ENCODE data around the gene PLGRKT. TPM values are rescaled to one million over a fixed set of nuclear protein-coding genes. Genes with fewer than 3 reads are reported as not detected.

The PLGRKT gene
- total and polyA plus RNA-seq, 2 experiments from 2014 or later, result 13.1 to 31.5 TPM

GRCh38 chr9:5375091-5375490 lies 62.6 kb downstream of the PLGRKT start (continued):
- TF ChIP-seq EZH2 (IDR thresholded peaks at IDR 0.05; ENCODE audit: low read depth, unreplicated experiment), result no peak
- no peak for TF ChIP-seq ZNF114 (CRISPR knock-in tag; IDR thresholded peaks at IDR 0.05)
- TF ChIP-seq, protein P1, sequence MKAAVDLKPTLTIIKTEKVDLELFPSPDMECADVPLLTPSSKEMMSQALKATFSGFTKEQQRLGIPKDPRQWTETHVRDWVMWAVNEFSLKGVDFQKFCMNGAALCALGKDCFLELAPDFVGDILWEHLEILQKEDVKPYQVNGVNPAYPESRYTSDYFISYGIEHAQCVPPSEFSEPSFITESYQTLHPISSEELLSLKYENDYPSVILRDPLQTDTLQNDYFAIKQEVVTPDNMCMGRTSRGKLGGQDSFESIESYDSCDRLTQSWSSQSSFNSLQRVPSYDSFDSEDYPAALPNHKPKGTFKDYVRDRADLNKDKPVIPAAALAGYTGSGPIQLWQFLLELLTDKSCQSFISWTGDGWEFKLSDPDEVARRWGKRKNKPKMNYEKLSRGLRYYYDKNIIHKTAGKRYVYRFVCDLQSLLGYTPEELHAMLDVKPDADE (IDR thresholded peaks at IDR 0.05), result no peak
- TF ChIP-seq, protein P2, sequence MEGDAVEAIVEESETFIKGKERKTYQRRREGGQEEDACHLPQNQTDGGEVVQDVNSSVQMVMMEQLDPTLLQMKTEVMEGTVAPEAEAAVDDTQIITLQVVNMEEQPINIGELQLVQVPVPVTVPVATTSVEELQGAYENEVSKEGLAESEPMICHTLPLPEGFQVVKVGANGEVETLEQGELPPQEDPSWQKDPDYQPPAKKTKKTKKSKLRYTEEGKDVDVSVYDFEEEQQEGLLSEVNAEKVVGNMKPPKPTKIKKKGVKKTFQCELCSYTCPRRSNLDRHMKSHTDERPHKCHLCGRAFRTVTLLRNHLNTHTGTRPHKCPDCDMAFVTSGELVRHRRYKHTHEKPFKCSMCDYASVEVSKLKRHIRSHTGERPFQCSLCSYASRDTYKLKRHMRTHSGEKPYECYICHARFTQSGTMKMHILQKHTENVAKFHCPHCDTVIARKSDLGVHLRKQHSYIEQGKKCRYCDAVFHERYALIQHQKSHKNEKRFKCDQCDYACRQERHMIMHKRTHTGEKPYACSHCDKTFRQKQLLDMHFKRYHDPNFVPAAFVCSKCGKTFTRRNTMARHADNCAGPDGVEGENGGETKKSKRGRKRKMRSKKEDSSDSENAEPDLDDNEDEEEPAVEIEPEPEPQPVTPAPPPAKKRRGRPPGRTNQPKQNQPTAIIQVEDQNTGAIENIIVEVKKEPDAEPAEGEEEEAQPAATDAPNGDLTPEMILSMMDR (conservative IDR thresholded peaks at IDR 0.05; ENCODE audit: low read depth in 2 of 2), result no peak
- no peak for TF ChIP-seq NANOG (IDR thresholded peaks at IDR 0.05; ENCODE audit: borderline replicate concordance)

DNA sequence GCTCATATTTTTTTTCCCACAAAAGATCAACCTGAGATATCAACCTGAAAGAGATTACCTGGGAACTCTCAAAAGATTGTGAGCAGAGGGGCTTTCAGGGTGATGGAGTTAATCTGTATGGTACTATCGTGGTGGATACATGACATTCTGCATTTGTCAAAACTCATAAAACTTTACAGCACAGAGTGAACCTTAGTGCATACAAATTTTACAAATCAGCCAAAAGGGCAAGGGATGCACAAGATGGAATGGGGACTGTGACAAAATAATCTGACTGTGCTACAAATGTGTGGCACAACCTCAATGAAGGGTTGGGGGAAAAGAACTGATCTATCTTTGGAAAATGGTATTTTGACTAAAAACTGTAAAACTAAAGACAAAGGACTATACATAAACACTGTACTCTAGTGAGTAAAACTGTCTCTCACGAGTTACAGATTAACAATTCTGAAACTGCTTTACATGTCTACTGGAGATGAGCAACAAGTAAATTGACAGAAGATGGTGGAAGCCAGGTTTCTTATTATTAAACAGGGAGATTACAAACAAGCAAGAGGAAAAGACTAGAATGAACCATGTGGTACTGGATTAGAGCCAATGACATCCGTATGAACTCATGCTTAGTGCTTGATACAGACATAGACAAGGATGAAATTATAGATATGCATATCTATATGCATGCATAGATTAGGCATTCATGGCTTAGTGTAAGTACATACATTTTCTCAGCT lies 73.3 kb downstream of the PLGRKT start:
- peaks cover 5% of the 10 kb centered on the region; the same call in 2 of the 3 replicates for H3K4me1 Mint-ChIP-seq
- Histone ChIP-seq H3F3A (replicated peaks; ENCODE audit: low read depth) (no peaks in the 10 kb centered on the region), H3K36me3 (ENCODE audit: insufficient read depth) (no peaks in the 10 kb centered on the region), H4K20me1 (replicated peaks; ENCODE audit: insufficient read depth) (no peaks in the 10 kb centered on the region; the same call in none of the 2 replicates), H3K4me3 (no peak overlapping the region), H3K79me2 (replicated peaks; ENCODE audit: insufficient read depth) (no peaks in the 10 kb centered on the region), H3K27ac (ENCODE audit: low read depth) (no peak overlapping the region), H3K9me2 (ENCODE audit: insufficient read depth) (no peaks in the 10 kb centered on the region), H2AFZ (no peak overlapping the region), H3K4me1 (ENCODE audit: insufficient read depth) (no peaks in the 10 kb centered on the region; the same call in 1 of the 2 replicates), H3K4me2 (no peak overlapping the region), H3K27me3 (ENCODE audit: insufficient read depth) (no peaks in the 10 kb centered on the region)
- no peaks in the 10 kb centered on the region; the same call in 1 of the 3 replicates for H3K9me3 Mint-ChIP-seq
- ATAC-seq, result no peak
- H3K27ac Mint-ChIP-seq, result no peak overlapping the region
- no peak for DNase-seq (ENCODE audit: low spot score)
- H3K4me3 Mint-ChIP-seq, result no peak overlapping the region
- H3K27me3 Mint-ChIP-seq (ENCODE audit: insufficient read depth, low read depth, poor library complexity), result peaks cover 2% of the 10 kb centered on the region
- H3K36me3 Mint-ChIP-seq (ENCODE audit: low read depth), result no peaks in the 10 kb centered on the region
- TF ChIP-seq CREB1 (CRISPR knock-in tag; IDR thresholded peaks at IDR 0.05; ENCODE audit: low read depth), result no peak
- TF ChIP-seq STAT1 (IDR thresholded peaks at IDR 0.05; ENCODE audit: unreplicated experiment), result no peak
- TF ChIP-seq, protein P1 (IDR thresholded peaks at IDR 0.05), result no peak
- TF ChIP-seq EZH2 (IDR thresholded peaks at IDR 0.05; ENCODE audit: low read depth, unreplicated experiment), result no peak
- TF ChIP-seq ZNF114 (CRISPR knock-in tag; IDR thresholded peaks at IDR 0.05), result no peak
- TF ChIP-seq, protein P3, sequence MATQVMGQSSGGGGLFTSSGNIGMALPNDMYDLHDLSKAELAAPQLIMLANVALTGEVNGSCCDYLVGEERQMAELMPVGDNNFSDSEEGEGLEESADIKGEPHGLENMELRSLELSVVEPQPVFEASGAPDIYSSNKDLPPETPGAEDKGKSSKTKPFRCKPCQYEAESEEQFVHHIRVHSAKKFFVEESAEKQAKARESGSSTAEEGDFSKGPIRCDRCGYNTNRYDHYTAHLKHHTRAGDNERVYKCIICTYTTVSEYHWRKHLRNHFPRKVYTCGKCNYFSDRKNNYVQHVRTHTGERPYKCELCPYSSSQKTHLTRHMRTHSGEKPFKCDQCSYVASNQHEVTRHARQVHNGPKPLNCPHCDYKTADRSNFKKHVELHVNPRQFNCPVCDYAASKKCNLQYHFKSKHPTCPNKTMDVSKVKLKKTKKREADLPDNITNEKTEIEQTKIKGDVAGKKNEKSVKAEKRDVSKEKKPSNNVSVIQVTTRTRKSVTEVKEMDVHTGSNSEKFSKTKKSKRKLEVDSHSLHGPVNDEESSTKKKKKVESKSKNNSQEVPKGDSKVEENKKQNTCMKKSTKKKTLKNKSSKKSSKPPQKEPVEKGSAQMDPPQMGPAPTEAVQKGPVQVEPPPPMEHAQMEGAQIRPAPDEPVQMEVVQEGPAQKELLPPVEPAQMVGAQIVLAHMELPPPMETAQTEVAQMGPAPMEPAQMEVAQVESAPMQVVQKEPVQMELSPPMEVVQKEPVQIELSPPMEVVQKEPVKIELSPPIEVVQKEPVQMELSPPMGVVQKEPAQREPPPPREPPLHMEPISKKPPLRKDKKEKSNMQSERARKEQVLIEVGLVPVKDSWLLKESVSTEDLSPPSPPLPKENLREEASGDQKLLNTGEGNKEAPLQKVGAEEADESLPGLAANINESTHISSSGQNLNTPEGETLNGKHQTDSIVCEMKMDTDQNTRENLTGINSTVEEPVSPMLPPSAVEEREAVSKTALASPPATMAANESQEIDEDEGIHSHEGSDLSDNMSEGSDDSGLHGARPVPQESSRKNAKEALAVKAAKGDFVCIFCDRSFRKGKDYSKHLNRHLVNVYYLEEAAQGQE (IDR thresholded peaks at IDR 0.05; ENCODE audit: unreplicated experiment), result no peak
- no peak for TF ChIP-seq ZNF462 (CRISPR knock-in tag; IDR thresholded peaks at IDR 0.05)
